CD14-positive monocyte (primary cell): ENCODE results near the gene HMOX1. TPM values are rescaled to one million over a fixed set of nuclear protein-coding genes. Genes with fewer than 3 reads are reported as not detected.

ENCODE experiments used
- DNase-seq, 3 donors: peaks; one replicate each; pipeline ENCODE4 v3.0.0-alpha.2; 2011 to 2022
- H2AFZ ChIP-seq: 2 replicates; pipeline ENCODE4 v1.6.0; 2012; ENCODE audit warnings: mild to moderate bottlenecking, low read depth, low read length, inconsistent platforms; ENCODE audit not compliant: insufficient read depth, poor library complexity, severe bottlenecking
- H3K27ac ChIP-seq, 2 donors: 1 replicate in 1 of 2; 2 replicates in 1 of 2; pipeline ENCODE4 v1.5.1; 2012 to 2013; ENCODE audit warnings: low read length in 2 of 2, control low read depth in 1 of 2, inconsistent platforms in 1 of 2, low read depth in 1 of 2, mild to moderate bottlenecking in 1 of 2
- H3K27me3 ChIP-seq, 2 donors: one replicate each; pipeline versions ENCODE4 v1.6.0 to v1.6.1; 2011 to 2013; ENCODE audit warnings: low read length in 2 of 2; ENCODE audit not compliant: control insufficient read depth in 2 of 2, insufficient read depth in 2 of 2
- H3K36me3 ChIP-seq, 2 donors: replicated peaks in 1 of 2; 1 replicate in 1 of 2; 2 replicates in 1 of 2; pipeline versions ENCODE4 v1.5.1 to v1.6.1; 2012 to 2013; ENCODE audit warnings: low read length in 2 of 2, control low read depth in 1 of 2, inconsistent platforms in 1 of 2, mild to moderate bottlenecking in 1 of 2; ENCODE audit not compliant: insufficient read depth in 2 of 2, control insufficient read depth in 1 of 2
- H3K4me1 ChIP-seq, 2 donors: 1 replicate in 1 of 2; 2 replicates in 1 of 2; pipeline versions ENCODE4 v1.5.1 to v1.6.1; 2012 to 2013; ENCODE audit warnings: low read length in 2 of 2, control low read depth in 1 of 2, inconsistent platforms in 1 of 2, mild to moderate bottlenecking in 1 of 2, moderate library complexity in 1 of 2; ENCODE audit not compliant: insufficient read depth in 2 of 2, control insufficient read depth in 1 of 2
- H3K4me2 ChIP-seq: replicated peaks from 2 replicates; pipeline ENCODE3; 2012; ENCODE audit warnings: low read length, moderate library complexity, mild to moderate bottlenecking; ENCODE audit not compliant: poor library complexity, severe bottlenecking; ENCODE audit errors: extremely low read depth
- H3K4me3 ChIP-seq, 3 experiments: fragments of 200-600 bp in 1 of 3; sonication (generic) in 1 of 3; replicated peaks in 1 of 3; 1 replicate in 2 of 3; 2 replicates in 1 of 3; pipeline ENCODE4 v1.5.1; 2011 to 2013; ENCODE audit warnings: low read length in 3 of 3, mild to moderate bottlenecking in 3 of 3, control low read depth in 2 of 3, low read depth in 2 of 3, inconsistent platforms in 1 of 3, moderate library complexity in 1 of 3
- H3K79me2 ChIP-seq: 2 replicates; pipeline ENCODE4 v1.6.0; 2012; ENCODE audit warnings: mild to moderate bottlenecking, control low read depth, inconsistent platforms, low read length, moderate library complexity; ENCODE audit not compliant: insufficient read depth
- H3K9ac ChIP-seq: 2 replicates; pipeline ENCODE4 v1.6.0; 2017; ENCODE audit warnings: low read length, mild to moderate bottlenecking; ENCODE audit not compliant: insufficient read depth, poor library complexity, severe bottlenecking
- H3K9me3 ChIP-seq, 2 donors: replicated peaks in 1 of 2; 1 replicate in 1 of 2; 2 replicates in 1 of 2; pipeline versions ENCODE4 v1.5.1 to v1.6.1; 2012 to 2013; ENCODE audit warnings: low read length in 2 of 2, control low read depth in 1 of 2; ENCODE audit not compliant: control insufficient read depth in 1 of 2, insufficient read depth in 1 of 2
- H4K20me1 ChIP-seq: 2 replicates; pipeline ENCODE4 v1.6.0; 2012; ENCODE audit warnings: mild to moderate bottlenecking, low read length, control low read depth, moderate library complexity; ENCODE audit not compliant: insufficient read depth
- H3K27ac Mint-ChIP-seq, 7 donors: one replicate each; pipeline ENCODE4 v1.8.0; 2020; ENCODE audit warnings: mild to moderate bottlenecking in 7 of 7, mixed read lengths in 7 of 7, moderate library complexity in 6 of 7, inconsistent platforms in 2 of 7
- H3K27me3 Mint-ChIP-seq, 3 donors: one replicate each; pipeline ENCODE4 v1.8.0; 2021 to 2022; ENCODE audit warnings: low read depth in 3 of 3, mild to moderate bottlenecking in 3 of 3, mixed read lengths in 3 of 3, moderate library complexity in 3 of 3, inconsistent platforms in 1 of 3
- H3K36me3 Mint-ChIP-seq, 2 donors: one replicate each; pipeline ENCODE4 v1.8.0; 2020; ENCODE audit warnings: mixed read lengths in 2 of 2, inconsistent platforms in 1 of 2, mild to moderate bottlenecking in 1 of 2
- H3K4me1 Mint-ChIP-seq: one replicate; pipeline ENCODE4 v1.8.0; 2020; ENCODE audit warnings: mild to moderate bottlenecking, mixed read lengths
- H3K4me3 Mint-ChIP-seq, 2 donors: one replicate each; pipeline ENCODE4 v1.8.0; 2020; ENCODE audit warnings: mild to moderate bottlenecking in 2 of 2, mixed read lengths in 2 of 2, moderate library complexity in 1 of 2
- H3K9me3 Mint-ChIP-seq, 7 donors: one replicate each; pipeline ENCODE4 v1.8.0; 2020 to 2022; ENCODE audit warnings: mixed read lengths in 7 of 7, mild to moderate bottlenecking in 6 of 7, moderate library complexity in 6 of 7, inconsistent platforms in 2 of 7
- CTCF ChIP-seq: fragments of 200-600 bp; IDR thresholded peaks from one replicate; pipeline ENCODE4 v1.8.0; 2022; ENCODE audit warnings: antibody characterized with exemption, mild to moderate bottlenecking
- WGBS: methylation state at CpG from one replicate; pipeline ENCODE4 v1.1.5; 2013; ENCODE audit warnings: missing lambda C conversion rate; ENCODE audit not compliant: insufficient coverage; 5-methylcytosine and 5-hydroxymethylcytosine counted together
- intact Hi-C, 2 donors: fragments of 100-400 bp; cut with micrococcal nuclease; formaldehyde crosslinking; loops; one replicate each; pipeline versions ENCODE4 v1.15.0 to v1.15.1; 2023
- polyA plus RNA-seq, 3 donors: library from polyadenylated mRNA; depleted of rRNA in 1 of 3; unstranded in 2 of 3; stranded (reverse) in 1 of 3; fragments of 300-500 nt in 2 of 3; fragments of >200 nt in 1 of 3; fragmentation: Illumina TruSeq in 2 of 3; gene quantifications; 1 replicate in 2 of 3; 2 replicates in 1 of 3; pipeline ENCODE4 v1.2.3, GENCODE V29; 2012 to 2021

HMOX1 gene
- polyA plus RNA-seq, 3 donors, result 180 to 233 (median 193) TPM

DNA sequence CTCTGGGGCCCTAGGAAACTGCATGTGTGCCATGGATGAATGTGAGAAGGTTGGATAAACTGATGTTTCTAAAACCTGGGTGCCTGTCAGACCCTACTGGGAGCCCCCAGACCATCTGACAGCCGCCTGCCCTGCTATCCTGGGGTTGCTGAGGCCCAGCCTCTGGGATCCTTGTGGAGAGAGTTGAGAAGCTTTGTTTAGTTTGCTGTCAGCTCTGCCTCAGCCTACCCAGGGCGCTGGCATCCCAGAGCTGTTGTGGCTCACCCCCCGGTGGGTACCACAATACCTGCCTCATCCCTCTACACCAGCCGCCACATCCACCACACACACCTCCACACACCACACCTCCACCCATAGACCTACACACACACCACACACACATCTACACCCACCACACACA is 38.5 kb upstream of the HMOX1 start:
- Mint-ChIP-seq H3K4me1 (no peaks in the 10 kb centered on the region), H3K9me3 (no peaks in the 10 kb centered on the region), H3K27me3 (peaks cover 0 to 4% (median under 1%) of the 10 kb centered on the region in 3 donors), H3K36me3 (peaks cover 18 to 61% of the 10 kb centered on the region in 2 donors), H3K27ac (no peak overlapping the region), H3K4me3 (no peak overlapping the region)
- no peak overlapping the region for H3K4me2 ChIP-seq
- no peaks in the 10 kb centered on the region for H3K79me2 ChIP-seq
- no peaks in the 10 kb centered on the region for H3K27me3 ChIP-seq
- H3K4me1 ChIP-seq, result no peaks in the 10 kb centered on the region
- H3K4me3 ChIP-seq, result no peak overlapping the region
- DNase-seq, result no peak
- TF ChIP-seq CTCF, result no peak
- 100% methylated on average over 4 of the region's 4 CpGs for WGBS
- no peak overlapping the region for H3K9ac ChIP-seq
- peaks cover 41% of the 10 kb centered on the region for H4K20me1 ChIP-seq
- no peaks in the 10 kb centered on the region for H3K9me3 ChIP-seq
- H2AFZ ChIP-seq, result no peak overlapping the region
- no peak overlapping the region for H3K27ac ChIP-seq
- peaks cover 96 to 100% of the 10 kb centered on the region in 2 donors for H3K36me3 ChIP-seq
- intact Hi-C loops, result loop anchor here in 1 of 2 donors (10.0 kb wide), 1 partner anchor 202 kb away; the partner anchor contains the start of gene RASD2

DNA sequence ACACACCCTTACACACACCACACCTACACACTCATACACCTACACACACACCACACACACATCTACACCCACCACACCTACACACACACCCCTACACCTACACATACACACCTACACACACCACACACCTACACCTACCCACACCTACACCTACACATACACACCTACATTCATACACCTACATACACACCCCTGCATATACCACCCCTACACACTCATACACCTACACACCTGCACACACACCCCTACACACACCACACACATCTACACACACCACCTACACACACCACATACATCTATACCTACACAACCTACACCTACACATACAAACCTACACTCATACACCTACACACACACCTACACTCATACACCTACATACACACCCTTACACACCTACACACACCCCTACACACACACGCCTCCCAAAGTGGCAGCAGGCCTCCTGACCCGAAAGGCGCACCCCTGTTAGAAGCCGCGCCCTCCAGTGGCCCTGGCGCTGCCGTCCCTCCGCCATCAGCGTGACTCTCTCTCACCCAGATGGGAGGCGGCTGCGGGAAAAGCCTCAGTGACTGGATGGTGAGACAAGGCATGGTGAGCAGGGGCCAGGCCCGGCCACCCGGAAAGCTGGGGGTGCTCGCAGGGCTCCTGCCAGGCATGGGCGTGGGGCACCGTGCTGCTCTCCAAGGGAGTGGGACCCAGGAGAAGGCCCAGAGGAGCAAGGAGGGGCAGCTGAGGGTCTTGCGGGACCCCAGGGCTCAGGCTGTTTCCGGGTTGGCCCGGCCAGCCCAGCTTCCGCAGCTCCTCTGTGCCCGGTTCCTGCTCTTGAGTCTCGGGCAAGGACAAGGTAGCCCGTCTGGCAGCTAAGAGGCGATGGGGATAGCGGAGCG is 37.0 kb upstream of the HMOX1 start:
- TF ChIP-seq CTCF, result no peak

More for the DNA sequence above, 37.0 kb upstream of the HMOX1 start:
- Histone ChIP-seq H3K27ac (no peak overlapping the region), H3K36me3 (peaks cover 87 to 96% of the 10 kb centered on the region in 2 donors), H4K20me1 (peaks cover 41% of the 10 kb centered on the region), H2AFZ (no peak overlapping the region), H3K4me3 (no peak overlapping the region), H3K79me2 (no peaks in the 10 kb centered on the region), H3K4me1 (no peaks in the 10 kb centered on the region), H3K4me2 (no peak overlapping the region), H3K27me3 (no peaks in the 10 kb centered on the region), H3K9ac (no peak overlapping the region), H3K9me3 (no peaks in the 10 kb centered on the region)
- peaks cover 7 to 57% of the 10 kb centered on the region in 2 donors for H3K36me3 Mint-ChIP-seq
- no peak overlapping the region for H3K4me3 Mint-ChIP-seq
- peaks cover 0 to 4% (median 2%) of the 10 kb centered on the region in 3 donors for H3K27me3 Mint-ChIP-seq
- no peaks in the 10 kb centered on the region for H3K9me3 Mint-ChIP-seq
- H3K4me1 Mint-ChIP-seq, result peaks cover 3% of the 10 kb centered on the region
- WGBS, result 98% methylated on average over 26 of the region's 26 CpGs
- H3K27ac Mint-ChIP-seq, result no peak overlapping the region
- intact Hi-C loops, result loop anchor here in 1 of 2 donors (10.0 kb wide), 1 partner anchor 201 kb away; the partner anchor contains the start of gene RASD2
- no peak for DNase-seq
